PC-3 (cell line): Measurements from ENCODE around the gene CYB5D1.

Source experiments
- CTCF ChIP-seq: fragments of 300-600 bp; sonication (generic); conservative IDR thresholded peaks from 2 replicates; pipeline ENCODE4 v1.5.1; 2017; ENCODE audit warnings: antibody characterized with exemption, low read depth, mild to moderate bottlenecking, low read length
- EZH2 ChIP-seq: fragments of 300-600 bp; sonication (generic); IDR thresholded peaks from one replicate; pipeline ENCODE4 v1.6.1; 2017; ENCODE audit warnings: antibody characterized with exemption, mild to moderate bottlenecking, low read length; ENCODE audit not compliant: unreplicated experiment
- EZH2phosphoT487 ChIP-seq: fragments of 300-600 bp; sonication (generic); IDR thresholded peaks from 2 replicates; pipeline ENCODE4 v1.6.1; 2018; ENCODE audit warnings: mild to moderate bottlenecking, antibody characterized with exemption, low read length, borderline replicate concordance

- no peak for TF ChIP-seq CTCF
- TF ChIP-seq EZH2: no peak
- no peak for TF ChIP-seq EZH2phosphoT487
Observed at GRCh38 chr17:7846063-7846735, 11.6 kb upstream of the CYB5D1 start.
